H1 (cell line): ENCODE data around the gene POLR3K. TPM values are rescaled to one million over a fixed set of nuclear protein-coding genes. Genes with fewer than 3 reads are reported as not detected.

ENCODE experiments used
- ASH2L ChIP-seq: fragments of 200-600, 300-600 bp; sonication (generic); IDR thresholded peaks from one replicate; pipeline ENCODE4 v1.7.1; 2017; ENCODE audit warnings: low read length
- CEBPB ChIP-seq: IDR thresholded peaks from 2 replicates; pipeline ENCODE4 v1.6.1; 2012; ENCODE audit warnings: low read depth, low read length
- CREB1 ChIP-seq: IDR thresholded peaks from 2 replicates; pipeline ENCODE4 v1.6.1; 2012; ENCODE audit warnings: inconsistent platforms
- GTF2F1 ChIP-seq: IDR thresholded peaks from 2 replicates; pipeline ENCODE4 v1.6.1; 2012; ENCODE audit warnings: low read depth, low read length, improper control_type of control experiment, borderline replicate concordance
- KDM1A ChIP-seq: fragments of 200-600, 300-600 bp; sonication (generic); IDR thresholded peaks from 2 replicates; pipeline ENCODE4 v1.7.1; 2016; ENCODE audit warnings: mild to moderate bottlenecking, low read length, borderline replicate concordance
- TCF12 ChIP-seq: IDR thresholded peaks from 2 replicates; pipeline ENCODE4 v1.6.1; 2011; ENCODE audit warnings: low read depth, mild to moderate bottlenecking, low read length
- TEAD4 ChIP-seq: IDR thresholded peaks from 2 replicates; pipeline ENCODE4 v1.6.1; 2012; ENCODE audit warnings: low read depth, low read length, inconsistent platforms, mixed read lengths
- polyA plus RNA-seq, 7 experiments: library from polyadenylated mRNA; depleted of rRNA in 3 of 7; stranded (reverse) in 5 of 7; unstranded in 2 of 7; fragments of >200 nt in 5 of 7; fragments of 200-250 nt in 2 of 7; gene quantifications; 1 replicate in 5 of 7; 2 replicates in 1 of 7; 4 replicates in 1 of 7; pipeline versions ENCODE4 v1.2.1 to v1.2.3, GENCODE V29; 2011 to 2013; ENCODE audit warnings: missing spikeins in 2 of 7, mixed read lengths in 2 of 7
- total RNA-seq: library from RNA; stranded (reverse); fragmentation: NEBNext Ultra II Directional; extraction: Animal tissue kit (Norgen Biotek cat#: 25700); gene quantifications from 2 replicates; pipeline ENCODE4 v1.2.1, GENCODE V29; 2021
- TF ChIP-seq, protein P1 (sequence below): fragments of 300-600 bp; sonication (generic); IDR thresholded peaks from 2 replicates; pipeline ENCODE4 v1.7.1; 2012; ENCODE audit warnings: low read length, moderate library complexity, mild to moderate bottlenecking, inconsistent platforms; ENCODE audit not compliant: insufficient replicate concordance
- TF ChIP-seq, protein P2 (sequence below), 3 experiments: IDR thresholded peaks; 1 replicate in 2 of 3; 2 replicates in 1 of 3; pipeline versions ENCODE4 v1.5.1 to v1.6.1; 2011; ENCODE audit warnings: low read length in 3 of 3, mild to moderate bottlenecking in 3 of 3, inconsistent platforms in 2 of 3, low read depth in 1 of 3, moderate library complexity in 1 of 3; ENCODE audit not compliant: insufficient read depth in 1 of 3; ENCODE audit errors: control extremely low read depth in 1 of 3

Gene POLR3K
- total and polyA plus RNA-seq, 2 of the 8 experiments (the other 6 are each of a cell fraction or from before 2014, with no cell fraction given), result 45.4 to 80.5 TPM

DNA sequence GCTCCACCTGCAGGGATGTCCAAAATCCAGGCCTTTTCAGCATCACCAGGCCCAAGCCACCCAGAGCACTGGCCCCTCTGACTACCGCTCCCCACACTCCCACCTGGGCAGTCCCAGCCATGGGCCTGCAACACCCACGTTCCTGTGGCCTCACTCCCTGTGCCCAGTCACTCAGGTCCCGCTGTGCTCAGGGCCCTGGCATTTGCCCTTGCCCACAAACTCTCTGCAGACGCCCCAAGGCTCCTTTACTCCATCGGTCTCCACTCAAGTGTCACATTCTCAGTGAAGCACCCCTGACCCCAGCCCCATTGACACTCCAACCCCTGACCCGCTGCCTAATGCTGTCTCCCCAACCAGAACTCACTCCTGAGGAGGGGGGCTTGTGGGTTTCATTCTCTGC lies 48.2 kb upstream of the POLR3K start (continued):
- TF ChIP-seq, protein P1, sequence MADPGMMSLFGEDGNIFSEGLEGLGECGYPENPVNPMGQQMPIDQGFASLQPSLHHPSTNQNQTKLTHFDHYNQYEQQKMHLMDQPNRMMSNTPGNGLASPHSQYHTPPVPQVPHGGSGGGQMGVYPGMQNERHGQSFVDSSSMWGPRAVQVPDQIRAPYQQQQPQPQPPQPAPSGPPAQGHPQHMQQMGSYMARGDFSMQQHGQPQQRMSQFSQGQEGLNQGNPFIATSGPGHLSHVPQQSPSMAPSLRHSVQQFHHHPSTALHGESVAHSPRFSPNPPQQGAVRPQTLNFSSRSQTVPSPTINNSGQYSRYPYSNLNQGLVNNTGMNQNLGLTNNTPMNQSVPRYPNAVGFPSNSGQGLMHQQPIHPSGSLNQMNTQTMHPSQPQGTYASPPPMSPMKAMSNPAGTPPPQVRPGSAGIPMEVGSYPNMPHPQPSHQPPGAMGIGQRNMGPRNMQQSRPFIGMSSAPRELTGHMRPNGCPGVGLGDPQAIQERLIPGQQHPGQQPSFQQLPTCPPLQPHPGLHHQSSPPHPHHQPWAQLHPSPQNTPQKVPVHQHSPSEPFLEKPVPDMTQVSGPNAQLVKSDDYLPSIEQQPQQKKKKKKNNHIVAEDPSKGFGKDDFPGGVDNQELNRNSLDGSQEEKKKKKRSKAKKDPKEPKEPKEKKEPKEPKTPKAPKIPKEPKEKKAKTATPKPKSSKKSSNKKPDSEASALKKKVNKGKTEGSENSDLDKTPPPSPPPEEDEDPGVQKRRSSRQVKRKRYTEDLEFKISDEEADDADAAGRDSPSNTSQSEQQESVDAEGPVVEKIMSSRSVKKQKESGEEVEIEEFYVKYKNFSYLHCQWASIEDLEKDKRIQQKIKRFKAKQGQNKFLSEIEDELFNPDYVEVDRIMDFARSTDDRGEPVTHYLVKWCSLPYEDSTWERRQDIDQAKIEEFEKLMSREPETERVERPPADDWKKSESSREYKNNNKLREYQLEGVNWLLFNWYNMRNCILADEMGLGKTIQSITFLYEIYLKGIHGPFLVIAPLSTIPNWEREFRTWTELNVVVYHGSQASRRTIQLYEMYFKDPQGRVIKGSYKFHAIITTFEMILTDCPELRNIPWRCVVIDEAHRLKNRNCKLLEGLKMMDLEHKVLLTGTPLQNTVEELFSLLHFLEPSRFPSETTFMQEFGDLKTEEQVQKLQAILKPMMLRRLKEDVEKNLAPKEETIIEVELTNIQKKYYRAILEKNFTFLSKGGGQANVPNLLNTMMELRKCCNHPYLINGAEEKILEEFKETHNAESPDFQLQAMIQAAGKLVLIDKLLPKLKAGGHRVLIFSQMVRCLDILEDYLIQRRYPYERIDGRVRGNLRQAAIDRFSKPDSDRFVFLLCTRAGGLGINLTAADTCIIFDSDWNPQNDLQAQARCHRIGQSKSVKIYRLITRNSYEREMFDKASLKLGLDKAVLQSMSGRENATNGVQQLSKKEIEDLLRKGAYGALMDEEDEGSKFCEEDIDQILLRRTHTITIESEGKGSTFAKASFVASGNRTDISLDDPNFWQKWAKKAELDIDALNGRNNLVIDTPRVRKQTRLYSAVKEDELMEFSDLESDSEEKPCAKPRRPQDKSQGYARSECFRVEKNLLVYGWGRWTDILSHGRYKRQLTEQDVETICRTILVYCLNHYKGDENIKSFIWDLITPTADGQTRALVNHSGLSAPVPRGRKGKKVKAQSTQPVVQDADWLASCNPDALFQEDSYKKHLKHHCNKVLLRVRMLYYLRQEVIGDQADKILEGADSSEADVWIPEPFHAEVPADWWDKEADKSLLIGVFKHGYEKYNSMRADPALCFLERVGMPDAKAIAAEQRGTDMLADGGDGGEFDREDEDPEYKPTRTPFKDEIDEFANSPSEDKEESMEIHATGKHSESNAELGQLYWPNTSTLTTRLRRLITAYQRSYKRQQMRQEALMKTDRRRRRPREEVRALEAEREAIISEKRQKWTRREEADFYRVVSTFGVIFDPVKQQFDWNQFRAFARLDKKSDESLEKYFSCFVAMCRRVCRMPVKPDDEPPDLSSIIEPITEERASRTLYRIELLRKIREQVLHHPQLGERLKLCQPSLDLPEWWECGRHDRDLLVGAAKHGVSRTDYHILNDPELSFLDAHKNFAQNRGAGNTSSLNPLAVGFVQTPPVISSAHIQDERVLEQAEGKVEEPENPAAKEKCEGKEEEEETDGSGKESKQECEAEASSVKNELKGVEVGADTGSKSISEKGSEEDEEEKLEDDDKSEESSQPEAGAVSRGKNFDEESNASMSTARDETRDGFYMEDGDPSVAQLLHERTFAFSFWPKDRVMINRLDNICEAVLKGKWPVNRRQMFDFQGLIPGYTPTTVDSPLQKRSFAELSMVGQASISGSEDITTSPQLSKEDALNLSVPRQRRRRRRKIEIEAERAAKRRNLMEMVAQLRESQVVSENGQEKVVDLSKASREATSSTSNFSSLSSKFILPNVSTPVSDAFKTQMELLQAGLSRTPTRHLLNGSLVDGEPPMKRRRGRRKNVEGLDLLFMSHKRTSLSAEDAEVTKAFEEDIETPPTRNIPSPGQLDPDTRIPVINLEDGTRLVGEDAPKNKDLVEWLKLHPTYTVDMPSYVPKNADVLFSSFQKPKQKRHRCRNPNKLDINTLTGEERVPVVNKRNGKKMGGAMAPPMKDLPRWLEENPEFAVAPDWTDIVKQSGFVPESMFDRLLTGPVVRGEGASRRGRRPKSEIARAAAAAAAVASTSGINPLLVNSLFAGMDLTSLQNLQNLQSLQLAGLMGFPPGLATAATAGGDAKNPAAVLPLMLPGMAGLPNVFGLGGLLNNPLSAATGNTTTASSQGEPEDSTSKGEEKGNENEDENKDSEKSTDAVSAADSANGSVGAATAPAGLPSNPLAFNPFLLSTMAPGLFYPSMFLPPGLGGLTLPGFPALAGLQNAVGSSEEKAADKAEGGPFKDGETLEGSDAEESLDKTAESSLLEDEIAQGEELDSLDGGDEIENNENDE, result no peak
- TF ChIP-seq CREB1, result no peak
- TF ChIP-seq, protein P2, sequence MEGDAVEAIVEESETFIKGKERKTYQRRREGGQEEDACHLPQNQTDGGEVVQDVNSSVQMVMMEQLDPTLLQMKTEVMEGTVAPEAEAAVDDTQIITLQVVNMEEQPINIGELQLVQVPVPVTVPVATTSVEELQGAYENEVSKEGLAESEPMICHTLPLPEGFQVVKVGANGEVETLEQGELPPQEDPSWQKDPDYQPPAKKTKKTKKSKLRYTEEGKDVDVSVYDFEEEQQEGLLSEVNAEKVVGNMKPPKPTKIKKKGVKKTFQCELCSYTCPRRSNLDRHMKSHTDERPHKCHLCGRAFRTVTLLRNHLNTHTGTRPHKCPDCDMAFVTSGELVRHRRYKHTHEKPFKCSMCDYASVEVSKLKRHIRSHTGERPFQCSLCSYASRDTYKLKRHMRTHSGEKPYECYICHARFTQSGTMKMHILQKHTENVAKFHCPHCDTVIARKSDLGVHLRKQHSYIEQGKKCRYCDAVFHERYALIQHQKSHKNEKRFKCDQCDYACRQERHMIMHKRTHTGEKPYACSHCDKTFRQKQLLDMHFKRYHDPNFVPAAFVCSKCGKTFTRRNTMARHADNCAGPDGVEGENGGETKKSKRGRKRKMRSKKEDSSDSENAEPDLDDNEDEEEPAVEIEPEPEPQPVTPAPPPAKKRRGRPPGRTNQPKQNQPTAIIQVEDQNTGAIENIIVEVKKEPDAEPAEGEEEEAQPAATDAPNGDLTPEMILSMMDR (IDR thresholded peaks at IDR 0.05; ENCODE audit: control extremely low read depth in 1 of 3, insufficient read depth in 1 of 3, low read depth in 1 of 3, low read length in 3 of 3), result no peak
- TF ChIP-seq TEAD4, result no peak
- no peak for TF ChIP-seq CEBPB
- TF ChIP-seq KDM1A, result no peak
- no peak for TF ChIP-seq TCF12
- no peak for TF ChIP-seq GTF2F1
- no peak for TF ChIP-seq ASH2L
- TF ChIP-seq, all 59 proteins: peak for 0
